HTERT RPE-1 (cell line): ENCODE data around the gene ACAP1.

Source experiments
- in situ Hi-C: fragments of 300-500 bp; cut with MboI; formaldehyde crosslinking; loops from 4 replicates; pipeline ENCODE4 v1.14.3; 2020; ENCODE audit warnings: low sequenced_read_pairs

Gene ACAP1

GRCh38 chr17:7383742-7384488 lies 47.6 kb downstream of the ACAP1 start:
- in situ Hi-C loops = no loop called here

DNA sequence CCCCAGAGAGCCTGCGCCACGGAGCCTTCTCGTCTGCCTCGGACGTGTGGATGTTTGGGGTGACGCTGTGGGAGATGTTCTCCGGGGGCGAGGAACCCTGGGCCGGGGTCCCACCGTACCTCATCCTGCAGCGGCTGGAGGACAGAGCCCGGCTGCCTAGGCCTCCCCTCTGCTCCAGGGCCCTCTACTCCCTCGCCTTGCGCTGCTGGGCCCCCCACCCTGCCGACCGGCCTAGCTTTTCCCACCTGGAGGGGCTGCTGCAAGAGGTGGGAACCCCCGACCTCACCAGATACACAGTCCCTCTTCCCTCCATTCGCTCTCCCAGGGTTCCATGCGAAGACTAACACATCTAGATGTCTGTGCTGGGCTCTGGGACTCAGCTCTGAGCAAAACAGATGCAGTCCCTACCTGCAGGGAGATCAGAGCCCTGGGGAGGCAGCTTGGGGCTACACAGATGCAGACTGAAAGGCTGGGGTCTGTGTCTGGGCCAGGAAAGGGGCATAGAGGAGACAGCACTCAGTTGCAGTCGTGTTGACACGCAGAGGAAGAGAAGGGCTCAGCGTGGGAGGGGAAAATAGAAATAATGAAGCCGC lies 48.3 kb downstream of the ACAP1 start:
- in situ Hi-C loops = no loop called here

GRCh38 chr17:7388856-7389255 lies 52.5 kb downstream of the ACAP1 start:
- in situ Hi-C loops = no loop called here

DNA sequence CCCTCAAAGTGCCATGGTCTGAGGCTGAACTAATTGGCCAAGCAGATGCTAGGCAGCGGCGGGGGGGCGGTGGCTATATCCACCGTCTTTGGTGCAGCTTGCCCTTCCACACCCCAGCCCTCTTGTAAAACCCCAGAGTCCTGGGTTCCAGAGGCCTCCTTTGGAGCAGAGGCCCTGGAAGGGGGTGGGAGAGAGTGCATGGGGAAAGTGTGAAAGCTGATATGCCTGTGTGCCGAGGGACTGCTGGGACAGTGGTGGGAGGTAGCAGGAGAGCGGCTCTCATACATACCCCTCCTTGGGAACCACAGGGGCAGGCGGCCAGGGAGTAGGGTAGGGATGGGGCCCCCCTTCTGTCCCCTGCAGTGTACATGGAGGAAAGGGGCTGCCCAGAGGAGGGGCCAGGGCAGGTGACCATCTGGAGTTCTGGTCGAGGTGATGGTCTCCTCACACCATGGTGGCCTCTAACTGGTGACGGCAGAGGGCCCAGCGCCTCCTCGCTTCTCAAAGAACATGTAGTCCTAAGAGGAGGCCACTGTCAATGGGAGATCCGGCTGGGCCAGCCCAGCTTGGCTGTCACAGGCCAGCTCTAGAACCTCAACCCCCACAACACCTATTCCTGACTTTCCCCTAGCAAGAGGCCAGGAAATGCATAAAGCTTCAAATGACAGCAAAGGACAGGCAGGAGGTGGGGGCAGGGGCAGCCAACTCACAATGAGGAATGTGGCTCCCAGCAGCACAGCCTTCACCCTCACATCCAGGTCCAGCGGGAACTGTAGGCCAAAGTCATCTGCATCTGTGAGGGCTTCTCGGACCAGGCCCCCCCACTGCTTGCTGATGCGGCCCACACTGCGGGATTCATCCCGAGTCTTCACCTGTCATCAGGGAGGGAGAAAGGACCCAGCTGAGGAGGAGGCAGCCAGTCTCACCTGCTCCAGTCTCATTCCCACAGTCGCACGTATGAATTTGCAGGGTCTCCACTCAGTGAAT lies 53.9 kb downstream of the ACAP1 start:
- in situ Hi-C loops = no loop called here

DNA sequence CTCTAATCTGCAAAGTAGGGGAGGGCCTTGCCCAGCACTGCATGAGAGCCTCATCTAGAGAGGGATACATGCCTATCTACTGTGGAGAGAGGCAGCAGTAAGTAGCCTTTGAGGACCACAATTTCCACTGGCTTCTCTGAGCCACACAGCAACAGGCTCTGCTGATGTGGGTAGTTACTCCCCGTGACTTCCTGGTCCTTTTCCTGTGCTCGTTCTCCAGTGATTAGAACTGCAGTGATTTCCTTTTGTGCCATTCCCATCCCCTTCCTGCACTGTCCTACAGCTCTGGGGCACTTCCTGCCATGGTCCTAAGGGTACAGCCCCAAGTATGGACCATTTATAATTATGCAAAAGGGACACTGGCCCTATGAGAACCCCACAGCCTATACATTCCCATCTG lies 55.0 kb downstream of the ACAP1 start:
- in situ Hi-C loops = no loop called here

DNA sequence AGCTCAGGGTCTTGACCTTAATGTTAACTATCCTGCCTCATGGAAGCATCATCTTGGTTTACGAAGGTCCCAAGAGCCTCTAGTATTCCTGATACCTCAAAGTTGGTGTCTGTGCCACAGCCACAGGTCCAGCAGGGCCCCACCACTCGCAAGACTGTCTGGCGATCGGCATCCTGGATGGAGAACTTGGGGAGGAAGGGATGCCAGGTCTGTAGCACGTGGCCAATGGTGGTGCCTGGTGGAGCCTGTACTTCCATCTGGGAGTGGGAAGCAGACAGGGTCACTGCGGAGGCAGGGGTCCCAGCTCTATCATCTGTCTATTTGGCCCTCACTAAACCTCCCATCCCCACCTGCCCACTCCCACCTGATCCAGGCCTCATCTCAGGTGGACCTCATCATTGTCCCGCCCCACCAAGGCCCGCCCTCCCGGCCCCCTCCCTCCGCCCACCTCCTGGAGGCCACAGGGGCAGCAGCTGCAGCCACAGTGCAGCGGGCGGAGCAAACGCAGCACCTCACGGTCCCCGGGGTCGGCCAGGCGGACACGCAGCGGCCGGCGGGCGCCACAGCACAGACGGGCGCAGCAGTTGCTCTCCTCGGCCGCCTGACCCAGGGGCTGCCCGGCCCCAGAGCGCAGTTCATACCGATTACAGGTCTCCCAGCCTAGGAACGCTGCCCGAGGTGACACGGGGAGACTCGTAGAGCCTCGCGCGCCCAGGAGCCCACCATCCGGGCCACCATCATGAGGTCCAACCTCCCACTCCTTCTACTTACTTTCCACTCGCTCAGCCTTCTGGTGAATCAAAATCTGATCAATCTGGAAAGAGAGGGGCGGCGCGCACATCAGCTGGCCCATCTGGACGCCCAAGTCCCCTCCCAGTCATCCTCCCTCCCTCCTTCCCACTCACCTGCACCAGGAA lies 56.6 kb downstream of the ACAP1 start:
- in situ Hi-C loops = no loop called here

GRCh38 chr17:7393613-7394451 lies 57.5 kb downstream of the ACAP1 start:
- in situ Hi-C loops = no loop called here

DNA sequence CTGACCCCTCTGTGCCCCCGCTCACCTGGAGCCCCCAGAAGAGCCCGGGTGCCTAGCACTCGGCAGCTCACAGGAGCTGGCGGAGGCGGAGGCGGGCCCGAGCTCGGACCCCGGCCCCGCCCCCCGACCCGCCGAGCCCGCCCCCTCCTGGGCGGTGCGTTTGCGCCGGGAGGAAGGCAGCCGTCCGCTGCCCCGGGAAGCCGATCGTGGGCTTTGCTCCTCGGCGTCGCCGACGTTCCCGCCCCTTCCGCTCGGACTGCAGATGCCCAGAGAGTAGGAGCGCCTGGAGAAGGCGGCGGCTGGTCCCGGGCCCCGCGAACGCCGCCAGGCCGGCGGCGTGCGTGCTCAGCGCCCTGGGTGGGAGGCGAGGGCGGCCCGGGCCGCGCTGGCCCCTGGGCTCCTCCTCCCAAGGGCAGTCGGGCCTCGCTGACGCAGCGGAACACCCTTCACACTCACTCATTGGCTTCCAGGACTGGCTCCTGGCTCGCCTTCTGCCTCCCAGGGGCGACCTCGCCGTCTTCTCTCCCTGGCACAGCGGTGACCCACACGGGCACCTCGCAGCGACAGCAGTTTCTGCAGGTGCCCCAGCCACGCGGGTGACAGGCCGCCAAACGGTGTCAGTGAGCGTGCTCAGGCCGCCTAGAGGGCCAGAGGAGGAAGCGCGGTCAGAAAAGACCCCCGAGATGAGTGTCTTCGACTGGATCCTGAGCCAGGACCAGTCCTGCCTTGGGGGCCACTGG lies 58.3 kb downstream of the ACAP1 start, which contains the start of gene PLSCR3:
PLSCR3 (minus strand) TSS at position 74 of the 740 bp plus-strand sequence. CDS start 415 bp downstream, outside the sequence.
- in situ Hi-C loops = no loop called here

GRCh38 chr17:7396147-7396546 lies 59.8 kb downstream of the ACAP1 start:
- in situ Hi-C loops = no loop called here

- in situ Hi-C loops = no loop called here
Measured at GRCh38 chr17:7398612-7399011, 62.3 kb downstream of the ACAP1 start.
